CD4-positive, alpha-beta T cell (primary cell): ENCODE measurements around the gene UQCR11. TPM values are rescaled to one million over a fixed set of nuclear protein-coding genes. Genes with fewer than 3 reads are reported as not detected.

Experiments
- ATAC-seq: fragments of 200-7000 bp; cut with Tn5 transposase; one replicate; pipeline ENCODE4 v1.10.0; 2022; ENCODE audit warnings: mild to moderate bottlenecking; ENCODE audit not compliant: poor library complexity
- CTCF ChIA-PET: fragments of 350-600 bp; sonication (Branson Sonifier 250); formaldehyde crosslinking; loops from one replicate; lab custom pipeline; 2021; ENCODE audit warnings: antibody characterized with exemption, inconsistent platforms; lab: Charles Lee
- POLR2A ChIA-PET: fragments of 350-600 bp; sonication (Branson Sonifier 250); formaldehyde crosslinking; loops from one replicate; lab custom pipeline; 2021; ENCODE audit warnings: antibody characterized with exemption, inconsistent platforms; lab: Charles Lee
- DNase-seq, 14 experiments: peaks; one replicate each; pipeline ENCODE4 v3.0.0-alpha.2; 2013 to 2020; ENCODE audit warnings: mixed read lengths in 2 of 14
- H3K27ac ChIP-seq, 2 donors: one replicate each; pipeline versions ENCODE4 v1.5.1 to v1.7.0; 2013; ENCODE audit warnings: low read length in 2 of 2, low read depth in 1 of 2, mild to moderate bottlenecking in 1 of 2
- H3K27me3 ChIP-seq, 2 experiments: 1 replicate in 1 of 2; 2 replicates in 1 of 2; pipeline versions ENCODE4 v1.6.1 to v1.7.0; 2013; ENCODE audit warnings: low read length in 2 of 2, control low read depth in 1 of 2, mild to moderate bottlenecking in 1 of 2, moderate library complexity in 1 of 2; ENCODE audit not compliant: insufficient read depth in 2 of 2, control insufficient read depth in 1 of 2
- H3K36me3 ChIP-seq: one replicate; pipeline ENCODE4 v1.6.1; 2013; ENCODE audit warnings: low read length, control low read depth; ENCODE audit not compliant: insufficient read depth
- H3K4me1 ChIP-seq: one replicate; pipeline ENCODE4 v1.6.1; 2013; ENCODE audit warnings: low read length, control low read depth; ENCODE audit not compliant: insufficient read depth
- H3K4me3 ChIP-seq: one replicate; pipeline ENCODE4 v1.5.1; 2013; ENCODE audit warnings: mild to moderate bottlenecking, low read length, moderate library complexity
- H3K9me3 ChIP-seq, 2 experiments: 1 replicate in 1 of 2; 2 replicates in 1 of 2; pipeline versions ENCODE4 v1.6.1 to v1.7.0; 2013; ENCODE audit warnings: low read length in 2 of 2, mild to moderate bottlenecking in 2 of 2, control low read depth in 1 of 2, moderate library complexity in 1 of 2; ENCODE audit not compliant: control insufficient read depth in 1 of 2, insufficient read depth in 1 of 2
- H3K27ac Mint-ChIP-seq: one replicate; pipeline ENCODE4 v1.8.0; 2020; ENCODE audit warnings: mixed read lengths
- H3K27me3 Mint-ChIP-seq: one replicate; pipeline ENCODE4 v1.8.0; 2021; ENCODE audit warnings: mixed read lengths
- H3K36me3 Mint-ChIP-seq: one replicate; pipeline ENCODE4 v1.8.0; 2021; ENCODE audit warnings: low read depth, mixed read lengths
- H3K4me1 Mint-ChIP-seq: one replicate; pipeline ENCODE4 v1.8.0; 2021; ENCODE audit warnings: low read depth, mixed read lengths
- H3K4me3 Mint-ChIP-seq: one replicate; pipeline ENCODE4 v1.8.0; 2020; ENCODE audit warnings: mild to moderate bottlenecking, mixed read lengths
- H3K9me3 Mint-ChIP-seq: one replicate; pipeline ENCODE4 v1.8.0; 2020; ENCODE audit warnings: mixed read lengths
- CTCF ChIP-seq: fragments of 200-600 bp; IDR thresholded peaks from one replicate; pipeline ENCODE4 v1.8.0; 2022; ENCODE audit warnings: antibody characterized with exemption, mild to moderate bottlenecking
- intact Hi-C, 2 experiments: fragments of 100-400 bp; cut with DNase I in 1 of 2; cut with micrococcal nuclease in 1 of 2; formaldehyde crosslinking; loops; one replicate each; pipeline versions ENCODE4 v1.15.1 to v1.9.0; 2023 to 2025; cut with DNase I, micrococcal nuclease
- total RNA-seq, 174 experiments: library from RNA in 2 of 174; stranded (reverse) in 2 of 174; gene quantifications; one replicate each; pipeline ENCODE4 v1.2.3 and lab custom pipeline; 2021 to 2026

UQCR11 gene
- total RNA-seq, 2 experiments from 2014 or later = 88.9 to 93.8 TPM

GRCh38 chr19:1632462-1633268, 27.4 kb upstream of the UQCR11 start:
- no peaks in the 10 kb centered on the region for H3K4me1 Mint-ChIP-seq
- H3K4me3 ChIP-seq = no peak overlapping the region
- no peaks in the 10 kb centered on the region for H3K27me3 Mint-ChIP-seq
- H3K9me3 ChIP-seq = peaks cover 0 to 9% of the 10 kb centered on the region in 2 experiments
- DNase-seq (no peak), ATAC-seq (no peak)
- intact Hi-C loops = no loop called here
- H3K36me3 ChIP-seq = peaks cover 31% of the 10 kb centered on the region
- no peak for TF ChIP-seq CTCF
- POLR2A ChIA-PET = no interaction called here
- no peaks in the 10 kb centered on the region for H3K27me3 ChIP-seq
- no peaks in the 10 kb centered on the region for H3K4me1 ChIP-seq
- no peak overlapping the region for H3K4me3 Mint-ChIP-seq
- H3K9me3 Mint-ChIP-seq = no peaks in the 10 kb centered on the region
- no peak overlapping the region for H3K27ac ChIP-seq
- CTCF ChIA-PET = no interaction called here
- no peak overlapping the region for H3K27ac Mint-ChIP-seq
- H3K36me3 Mint-ChIP-seq = peaks cover 20% of the 10 kb centered on the region

GRCh38 chr19:1631557-1632100, 26.4 kb upstream of the UQCR11 start:
- Mint-ChIP-seq H3K4me3 (no peak overlapping the region), H3K36me3 (peaks cover 14% of the 10 kb centered on the region), H3K27ac (no peak overlapping the region), H3K9me3 (no peaks in the 10 kb centered on the region), H3K4me1 (no peaks in the 10 kb centered on the region), H3K27me3 (no peaks in the 10 kb centered on the region)
- Histone ChIP-seq H3K36me3 (peaks cover 24% of the 10 kb centered on the region), H3K4me1 (no peaks in the 10 kb centered on the region), H3K27ac (no peak overlapping the region), H3K27me3 (no peaks in the 10 kb centered on the region), H3K4me3 (no peak overlapping the region), H3K9me3 (peaks cover 0 to 9% of the 10 kb centered on the region in 2 experiments)
- no peak for DNase-seq
- no peak for ATAC-seq
- ChIA-PET POLR2A (no interaction called here), CTCF (no interaction called here)
- no peak for TF ChIP-seq CTCF
- intact Hi-C loops = no loop called here

GRCh38 chr19:1630811-1631210, 25.5 kb upstream of the UQCR11 start:
- no peak overlapping the region for H3K27ac Mint-ChIP-seq
- Histone ChIP-seq H3K27me3 (no peaks in the 10 kb centered on the region), H3K4me3 (no peak overlapping the region), H3K4me1 (no peaks in the 10 kb centered on the region), H3K27ac (no peak overlapping the region), H3K9me3 (peaks cover 0 to 9% of the 10 kb centered on the region in 2 experiments), H3K36me3 (peaks cover 16% of the 10 kb centered on the region)
- no peaks in the 10 kb centered on the region for H3K9me3 Mint-ChIP-seq
- POLR2A ChIA-PET = no interaction called here
- H3K4me3 Mint-ChIP-seq = no peak overlapping the region
- no peak for ATAC-seq
- DNase-seq = no peak
- no peaks in the 10 kb centered on the region for H3K27me3 Mint-ChIP-seq
- intact Hi-C loops = no loop called here
- H3K36me3 Mint-ChIP-seq = peaks cover 13% of the 10 kb centered on the region
- CTCF ChIA-PET = no interaction called here
- TF ChIP-seq CTCF = no peak
- H3K4me1 Mint-ChIP-seq = no peaks in the 10 kb centered on the region
